SH-SY5Y (cell line): Measurements from ENCODE around the gene FYN.

Source experiments
- GATA2 ChIP-seq: IDR thresholded peaks from 2 replicates; pipeline ENCODE4 v1.6.1; 2011; ENCODE audit warnings: mild to moderate bottlenecking, low read depth, low read length
- GATA3 ChIP-seq: IDR thresholded peaks from 2 replicates; pipeline ENCODE4 v1.6.1; 2011; ENCODE audit warnings: low read depth, mild to moderate bottlenecking, low read length, moderate library complexity

DNA sequence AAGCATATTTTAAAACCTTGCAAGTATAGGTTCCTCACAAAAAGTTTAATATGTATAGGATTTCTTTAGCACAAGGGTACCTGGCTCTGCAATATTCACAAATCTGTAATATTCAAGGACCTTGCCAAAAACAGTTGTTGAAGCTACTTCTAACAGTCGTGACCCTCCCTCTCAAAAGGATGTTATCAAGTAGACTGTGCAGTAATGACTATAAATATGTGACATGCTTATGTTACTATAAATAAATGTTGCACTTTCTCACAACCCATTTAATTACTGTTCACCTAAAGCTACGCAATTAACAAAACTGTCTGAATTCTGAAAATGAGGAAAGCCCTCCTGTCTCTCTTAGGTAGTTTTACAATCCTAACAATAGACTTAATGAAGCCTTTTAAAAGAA, 41.8 kb downstream of the FYN start:
- TF ChIP-seq GATA2 (no peak), GATA3 (no peak)
